GM23338 (cell line): ENCODE measurements around the gene RAD51B. TPM values are rescaled to one million over a fixed set of nuclear protein-coding genes. Genes with fewer than 3 reads are reported as not detected.

Source experiments
- ATAC-seq: fragments of 200-7000 bp; cut with Tn5 transposase; 3 replicates; pipeline ENCODE4 v1.9.1; 2020
- DNase-seq: peaks from one replicate; pipeline ENCODE4 v3.0.0-alpha.2; 2015; ENCODE audit warnings: low spot score
- H2AFZ ChIP-seq: fragments of 200-600 bp; sonication (generic); 2 replicates; pipeline ENCODE4 v1.8.0; 2016; ENCODE audit warnings: antibody characterized with exemption, mild to moderate bottlenecking, moderate library complexity
- H3F3A ChIP-seq: fragments of 200-600 bp; sonication (generic); replicated peaks from 2 replicates; pipeline ENCODE4 v1.8.0; 2017; ENCODE audit warnings: antibody characterized with exemption, mixed run types, low read depth
- H3K27ac ChIP-seq: fragments of 200-600 bp; sonication (generic); 2 replicates; pipeline ENCODE4 v1.6.1; 2016; ENCODE audit warnings: low read depth
- H3K27me3 ChIP-seq: fragments of 200-600 bp; sonication (generic); 2 replicates; pipeline ENCODE4 v1.8.0; 2016; ENCODE audit warnings: mild to moderate bottlenecking, mixed run types, moderate library complexity; ENCODE audit not compliant: insufficient read depth
- H3K36me3 ChIP-seq: fragments of 200-600 bp; sonication (generic); 2 replicates; pipeline ENCODE4 v1.8.0; 2016; ENCODE audit warnings: mild to moderate bottlenecking; ENCODE audit not compliant: insufficient read depth
- H3K4me1 ChIP-seq: fragments of 200-600 bp; sonication (generic); 2 replicates; pipeline ENCODE4 v1.8.0; 2016; ENCODE audit warnings: mild to moderate bottlenecking, moderate library complexity; ENCODE audit not compliant: insufficient read depth
- H3K4me2 ChIP-seq: fragments of 200-600 bp; sonication (generic); 2 replicates; pipeline ENCODE4 v1.7.1; 2017; ENCODE audit warnings: mixed run types
- H3K4me3 ChIP-seq: fragments of 200-600 bp; sonication (generic); 2 replicates; pipeline ENCODE4 v1.6.1; 2016; ENCODE audit warnings: mixed run types
- H3K79me2 ChIP-seq: fragments of 200-600 bp; sonication (generic); replicated peaks from 2 replicates; pipeline ENCODE4 v1.8.0; 2017; ENCODE audit warnings: mild to moderate bottlenecking; ENCODE audit not compliant: insufficient read depth
- H3K9me2 ChIP-seq: fragments of 200-600 bp; sonication (generic); 2 replicates; pipeline ENCODE4 v1.8.0; 2017; ENCODE audit not compliant: insufficient read depth
- H4K20me1 ChIP-seq: fragments of 200-600 bp; sonication (generic); replicated peaks from 2 replicates; pipeline ENCODE4 v1.8.0; 2017; ENCODE audit warnings: mild to moderate bottlenecking; ENCODE audit not compliant: insufficient read depth
- H3K27ac Mint-ChIP-seq: 2 replicates; pipeline ENCODE4 v1.8.0; 2020; ENCODE audit warnings: inconsistent platforms, mild to moderate bottlenecking, moderate library complexity, mixed read lengths
- H3K27me3 Mint-ChIP-seq: 3 replicates; pipeline ENCODE4 v1.8.0; 2022; ENCODE audit warnings: low read depth, mild to moderate bottlenecking, moderate library complexity, mixed read lengths, inconsistent platforms; ENCODE audit not compliant: insufficient read depth, poor library complexity
- H3K36me3 Mint-ChIP-seq: 3 replicates; pipeline ENCODE4 v1.8.0; 2021; ENCODE audit warnings: low read depth, mild to moderate bottlenecking, inconsistent platforms, moderate library complexity, mixed read lengths
- H3K4me1 Mint-ChIP-seq: 3 replicates; pipeline ENCODE4 v1.8.0; 2020; ENCODE audit warnings: mild to moderate bottlenecking, inconsistent platforms, mixed read lengths
- H3K4me3 Mint-ChIP-seq: 3 replicates; pipeline ENCODE4 v1.8.0; 2021; ENCODE audit warnings: moderate library complexity, mild to moderate bottlenecking, inconsistent platforms, mixed read lengths
- H3K9me3 Mint-ChIP-seq: 3 replicates; pipeline ENCODE4 v1.8.0; 2020; ENCODE audit warnings: moderate library complexity, mild to moderate bottlenecking, inconsistent platforms, mixed read lengths
- CREB1 ChIP-seq: fragments of 250-450 bp; sonication (Bioruptor Pico); IDR thresholded peaks from 2 replicates; pipeline ENCODE4 v1.5.0; 2020; ENCODE audit warnings: low read depth, mild to moderate bottlenecking, moderate library complexity
- EZH2 ChIP-seq: fragments of 200-600 bp; sonication (generic); IDR thresholded peaks from one replicate; pipeline ENCODE4 v1.8.0; 2017; ENCODE audit warnings: antibody characterized with exemption, mild to moderate bottlenecking, low read depth; ENCODE audit not compliant: unreplicated experiment
- EZH2phosphoT487 ChIP-seq: fragments of 200-600 bp; sonication (generic); IDR thresholded peaks from one replicate; pipeline ENCODE4 v1.8.1; 2018; ENCODE audit warnings: antibody characterized with exemption; ENCODE audit not compliant: unreplicated experiment
- JUNB ChIP-seq: IDR thresholded peaks from one replicate; pipeline ENCODE4 v1.6.1; 2016; ENCODE audit warnings: antibody characterized with exemption; ENCODE audit not compliant: unreplicated experiment
- NANOG ChIP-seq: IDR thresholded peaks from 2 replicates; pipeline ENCODE4 v1.6.1; 2016; ENCODE audit warnings: antibody characterized with exemption, borderline replicate concordance
- POLR2AphosphoS5 ChIP-seq: IDR thresholded peaks from 2 replicates; pipeline ENCODE4 v1.6.1; 2016; ENCODE audit warnings: antibody characterized with exemption, low read depth
- STAT1 ChIP-seq: IDR thresholded peaks from one replicate; pipeline ENCODE4 v1.6.1; 2016; ENCODE audit warnings: antibody characterized with exemption; ENCODE audit not compliant: unreplicated experiment
- ZNF114 ChIP-seq: fragments of 250-450 bp; sonication (Bioruptor Pico); IDR thresholded peaks from 2 replicates; pipeline ENCODE4 v1.5.0; 2020; ENCODE audit warnings: mild to moderate bottlenecking, moderate library complexity
- ZNF331 ChIP-seq: fragments of 250-450 bp; sonication (Bioruptor Pico); IDR thresholded peaks from 2 replicates; pipeline ENCODE4 v1.5.0; 2020; ENCODE audit warnings: low read depth, mild to moderate bottlenecking, moderate library complexity
- polyA plus RNA-seq: library from polyadenylated mRNA; unstranded; fragments of >200 nt; fragmentation: Nextera tagmentation; extraction: Ambion mirVana; gene quantifications from 2 replicates; pipeline ENCODE4 v1.2.1, GENCODE V29; 2016
- total RNA-seq: library from RNA; depleted of rRNA; stranded (reverse); fragments of >200 nt; shearing (Covaris generic); gene quantifications from 2 replicates; pipeline ENCODE4 v1.2.3, GENCODE V29; 2014
- TF ChIP-seq, protein P1 (sequence below): fragments of 250-450 bp; sonication (Bioruptor Pico); IDR thresholded peaks from 2 replicates; pipeline ENCODE4 v1.5.0; 2020; ENCODE audit warnings: mild to moderate bottlenecking, moderate library complexity
- TF ChIP-seq, protein P2 (sequence below), 2 experiments: fragments of 200-600 bp in 1 of 2; sonication (generic) in 1 of 2; conservative IDR thresholded peaks; 2 replicates each; pipeline versions ENCODE4 v1.5.1 to v1.6.1; 2016 to 2017; ENCODE audit warnings: antibody characterized with exemption in 2 of 2, low read depth in 2 of 2, mild to moderate bottlenecking in 2 of 2, moderate library complexity in 1 of 2

The RAD51B gene
- total and polyA plus RNA-seq, 2 experiments from 2014 or later: 15.7 to 29.1 TPM

GRCh38 chr14:68658029-68658509 is 838.5 kb downstream of the RAD51B start (continued):
- TF ChIP-seq, protein P1, sequence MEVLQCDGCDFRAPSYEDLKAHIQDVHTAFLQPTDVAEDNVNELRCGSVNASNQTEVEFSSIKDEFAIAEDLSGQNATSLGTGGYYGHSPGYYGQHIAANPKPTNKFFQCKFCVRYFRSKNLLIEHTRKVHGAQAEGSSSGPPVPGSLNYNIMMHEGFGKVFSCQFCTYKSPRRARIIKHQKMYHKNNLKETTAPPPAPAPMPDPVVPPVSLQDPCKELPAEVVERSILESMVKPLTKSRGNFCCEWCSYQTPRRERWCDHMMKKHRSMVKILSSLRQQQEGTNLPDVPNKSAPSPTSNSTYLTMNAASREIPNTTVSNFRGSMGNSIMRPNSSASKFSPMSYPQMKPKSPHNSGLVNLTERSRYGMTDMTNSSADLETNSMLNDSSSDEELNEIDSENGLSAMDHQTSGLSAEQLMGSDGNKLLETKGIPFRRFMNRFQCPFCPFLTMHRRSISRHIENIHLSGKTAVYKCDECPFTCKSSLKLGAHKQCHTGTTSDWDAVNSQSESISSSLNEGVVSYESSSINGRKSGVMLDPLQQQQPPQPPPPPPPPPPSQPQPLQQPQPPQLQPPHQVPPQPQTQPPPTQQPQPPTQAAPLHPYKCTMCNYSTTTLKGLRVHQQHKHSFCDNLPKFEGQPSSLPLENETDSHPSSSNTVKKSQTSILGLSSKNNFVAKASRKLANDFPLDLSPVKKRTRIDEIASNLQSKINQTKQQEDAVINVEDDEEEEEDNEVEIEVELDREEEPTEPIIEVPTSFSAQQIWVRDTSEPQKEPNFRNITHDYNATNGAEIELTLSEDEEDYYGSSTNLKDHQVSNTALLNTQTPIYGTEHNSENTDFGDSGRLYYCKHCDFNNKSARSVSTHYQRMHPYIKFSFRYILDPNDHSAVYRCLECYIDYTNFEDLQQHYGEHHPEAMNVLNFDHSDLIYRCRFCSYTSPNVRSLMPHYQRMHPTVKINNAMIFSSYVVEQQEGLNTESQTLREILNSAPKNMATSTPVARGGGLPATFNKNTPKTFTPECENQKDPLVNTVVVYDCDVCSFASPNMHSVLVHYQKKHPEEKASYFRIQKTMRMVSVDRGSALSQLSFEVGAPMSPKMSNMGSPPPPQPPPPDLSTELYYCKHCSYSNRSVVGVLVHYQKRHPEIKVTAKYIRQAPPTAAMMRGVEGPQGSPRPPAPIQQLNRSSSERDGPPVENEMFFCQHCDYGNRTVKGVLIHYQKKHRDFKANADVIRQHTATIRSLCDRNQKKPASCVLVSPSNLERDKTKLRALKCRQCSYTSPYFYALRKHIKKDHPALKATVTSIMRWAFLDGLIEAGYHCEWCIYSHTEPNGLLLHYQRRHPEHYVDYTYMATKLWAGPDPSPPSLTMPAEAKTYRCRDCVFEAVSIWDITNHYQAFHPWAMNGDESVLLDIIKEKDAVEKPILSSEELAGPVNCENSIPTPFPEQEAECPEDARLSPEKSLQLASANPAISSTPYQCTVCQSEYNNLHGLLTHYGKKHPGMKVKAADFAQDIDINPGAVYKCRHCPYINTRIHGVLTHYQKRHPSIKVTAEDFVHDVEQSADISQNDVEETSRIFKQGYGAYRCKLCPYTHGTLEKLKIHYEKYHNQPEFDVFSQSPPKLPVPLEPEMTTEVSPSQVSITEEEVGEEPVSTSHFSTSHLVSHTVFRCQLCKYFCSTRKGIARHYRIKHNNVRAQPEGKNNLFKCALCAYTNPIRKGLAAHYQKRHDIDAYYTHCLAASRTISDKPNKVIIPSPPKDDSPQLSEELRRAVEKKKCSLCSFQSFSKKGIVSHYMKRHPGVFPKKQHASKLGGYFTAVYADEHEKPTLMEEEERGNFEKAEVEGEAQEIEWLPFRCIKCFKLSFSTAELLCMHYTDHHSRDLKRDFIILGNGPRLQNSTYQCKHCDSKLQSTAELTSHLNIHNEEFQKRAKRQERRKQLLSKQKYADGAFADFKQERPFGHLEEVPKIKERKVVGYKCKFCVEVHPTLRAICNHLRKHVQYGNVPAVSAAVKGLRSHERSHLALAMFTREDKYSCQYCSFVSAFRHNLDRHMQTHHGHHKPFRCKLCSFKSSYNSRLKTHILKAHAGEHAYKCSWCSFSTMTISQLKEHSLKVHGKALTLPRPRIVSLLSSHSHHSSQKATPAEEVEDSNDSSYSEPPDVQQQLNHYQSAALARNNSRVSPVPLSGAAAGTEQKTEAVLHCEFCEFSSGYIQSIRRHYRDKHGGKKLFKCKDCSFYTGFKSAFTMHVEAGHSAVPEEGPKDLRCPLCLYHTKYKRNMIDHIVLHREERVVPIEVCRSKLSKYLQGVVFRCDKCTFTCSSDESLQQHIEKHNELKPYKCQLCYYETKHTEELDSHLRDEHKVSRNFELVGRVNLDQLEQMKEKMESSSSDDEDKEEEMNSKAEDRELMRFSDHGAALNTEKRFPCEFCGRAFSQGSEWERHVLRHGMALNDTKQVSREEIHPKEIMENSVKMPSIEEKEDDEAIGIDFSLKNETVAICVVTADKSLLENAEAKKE: no peak
- no peak for TF ChIP-seq NANOG
- TF ChIP-seq POLR2AphosphoS5: no peak
- TF ChIP-seq JUNB: no peak
- TF ChIP-seq EZH2: no peak
- no peak for TF ChIP-seq EZH2phosphoT487
- no peak for TF ChIP-seq ZNF114 (CRISPR knock-in tag)
- no peak for TF ChIP-seq STAT1

- H3K4me3 ChIP-seq: no peak overlapping the region
- no peak for DNase-seq
- no peak overlapping the region for H3K27ac ChIP-seq
- no peaks in the 10 kb centered on the region for H3K9me2 ChIP-seq
- no peak overlapping the region for H3K4me2 ChIP-seq
- H3F3A ChIP-seq: no peaks in the 10 kb centered on the region
- no peaks in the 10 kb centered on the region for H3K36me3 ChIP-seq
- H3K9me3 Mint-ChIP-seq: no peaks in the 10 kb centered on the region
- no peaks in the 10 kb centered on the region for H3K4me1 ChIP-seq
- no peaks in the 10 kb centered on the region for H4K20me1 ChIP-seq
- H3K4me1 Mint-ChIP-seq: peaks cover 20% of the 10 kb centered on the region
- no peak overlapping the region for H3K4me3 Mint-ChIP-seq
- H3K36me3 Mint-ChIP-seq: no peaks in the 10 kb centered on the region; the same call in 2 of the 3 replicates
- H3K27me3 ChIP-seq: no peaks in the 10 kb centered on the region
- H3K27me3 Mint-ChIP-seq: peaks cover 15% of the 10 kb centered on the region
- no peak overlapping the region for H3K27ac Mint-ChIP-seq
- peak; percentile 38; the same call in 2 of the 3 replicates for ATAC-seq
- no peaks in the 10 kb centered on the region for H3K79me2 ChIP-seq
- no peak overlapping the region for H2AFZ ChIP-seq
- no peak for TF ChIP-seq POLR2AphosphoS5
- no peak for TF ChIP-seq NANOG
- no peak for TF ChIP-seq CREB1 (CRISPR knock-in tag)
- no peak for TF ChIP-seq EZH2
- TF ChIP-seq ZNF331 (CRISPR knock-in tag): no peak
- TF ChIP-seq, protein P2, sequence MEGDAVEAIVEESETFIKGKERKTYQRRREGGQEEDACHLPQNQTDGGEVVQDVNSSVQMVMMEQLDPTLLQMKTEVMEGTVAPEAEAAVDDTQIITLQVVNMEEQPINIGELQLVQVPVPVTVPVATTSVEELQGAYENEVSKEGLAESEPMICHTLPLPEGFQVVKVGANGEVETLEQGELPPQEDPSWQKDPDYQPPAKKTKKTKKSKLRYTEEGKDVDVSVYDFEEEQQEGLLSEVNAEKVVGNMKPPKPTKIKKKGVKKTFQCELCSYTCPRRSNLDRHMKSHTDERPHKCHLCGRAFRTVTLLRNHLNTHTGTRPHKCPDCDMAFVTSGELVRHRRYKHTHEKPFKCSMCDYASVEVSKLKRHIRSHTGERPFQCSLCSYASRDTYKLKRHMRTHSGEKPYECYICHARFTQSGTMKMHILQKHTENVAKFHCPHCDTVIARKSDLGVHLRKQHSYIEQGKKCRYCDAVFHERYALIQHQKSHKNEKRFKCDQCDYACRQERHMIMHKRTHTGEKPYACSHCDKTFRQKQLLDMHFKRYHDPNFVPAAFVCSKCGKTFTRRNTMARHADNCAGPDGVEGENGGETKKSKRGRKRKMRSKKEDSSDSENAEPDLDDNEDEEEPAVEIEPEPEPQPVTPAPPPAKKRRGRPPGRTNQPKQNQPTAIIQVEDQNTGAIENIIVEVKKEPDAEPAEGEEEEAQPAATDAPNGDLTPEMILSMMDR (conservative IDR thresholded peaks at IDR 0.05; ENCODE audit: low read depth in 2 of 2): no peak
Measured at GRCh38 chr14:68658943-68659931, 839.7 kb downstream of the RAD51B start.
